NCI-H2107 treated with DMSO at 0.1 percent for 48 hours (cell line): Measurements from ENCODE around the gene PTPRG.
"Not testable (repeated sequence)": the region's sequence is repeated elsewhere in the genome, so short reads cannot be mapped to it uniquely, and the experiment has no call there.

ENCODE experiments used
- DNase-seq: peaks from one replicate; lab custom pipeline; 2025; ENCODE audit not compliant: unreplicated experiment; lab: John Stamatoyannopoulos, UW

Gene PTPRG

GRCh38 chr3:62035402-62036057 is 474.2 kb downstream of the PTPRG start:
- no peak for DNase-seq

GRCh38 chr3:62036726-62037125 is 475.4 kb downstream of the PTPRG start:
- no peak for DNase-seq

GRCh38 chr3:62038798-62039197 is 477.4 kb downstream of the PTPRG start:
- not testable (repeated sequence) for DNase-seq

- DNase-seq: no peak
Measured at GRCh38 chr3:62039586-62039985, 478.2 kb downstream of the PTPRG start.

- DNase-seq: no peak
Measured at GRCh38 chr3:62041681-62042080, 480.3 kb downstream of the PTPRG start.

- DNase-seq: no peak
Measured at GRCh38 chr3:62044874-62045411, 483.6 kb downstream of the PTPRG start.

GRCh38 chr3:62046326-62046725 is 485.0 kb downstream of the PTPRG start:
- no peak for DNase-seq

- no peak for DNase-seq
Measured at GRCh38 chr3:62048577-62048976, 487.2 kb downstream of the PTPRG start.

- DNase-seq: no peak
Measured at GRCh38 chr3:62049033-62049432, 487.7 kb downstream of the PTPRG start.

- DNase-seq: peak; percentile 10
Measured at GRCh38 chr3:62051506-62051905, 490.1 kb downstream of the PTPRG start.

- DNase-seq: no peak
Measured at GRCh38 chr3:62052331-62052730, 491.0 kb downstream of the PTPRG start.

- no peak for DNase-seq
Measured at GRCh38 chr3:62056658-62057057, 495.3 kb downstream of the PTPRG start.

- no peak for DNase-seq
Measured at GRCh38 chr3:62057339-62058047, 496.1 kb downstream of the PTPRG start.

- no peak for DNase-seq
Measured at GRCh38 chr3:62065985-62066693, 504.8 kb downstream of the PTPRG start.

- DNase-seq: no peak
Measured at GRCh38 chr3:62068337-62068736, 507.0 kb downstream of the PTPRG start.

- no peak for DNase-seq
Measured at GRCh38 chr3:62070891-62071290, 509.5 kb downstream of the PTPRG start.

- no peak for DNase-seq
Measured at GRCh38 chr3:62073038-62073437, 511.7 kb downstream of the PTPRG start.

GRCh38 chr3:62084558-62084957 is 523.2 kb downstream of the PTPRG start:
- DNase-seq: no peak

- DNase-seq: no peak
Measured at GRCh38 chr3:62088472-62089104, 527.2 kb downstream of the PTPRG start.

- DNase-seq: no peak
Measured at GRCh38 chr3:62090066-62090465, 528.7 kb downstream of the PTPRG start.

- DNase-seq: no peak
Measured at GRCh38 chr3:62090519-62090918, 529.1 kb downstream of the PTPRG start.
